Brain microvascular endothelial cell (primary cell): ENCODE data around the gene TLE2.

Experiments used
- DNase-seq: peaks from one replicate; pipeline ENCODE4 v3.0.0-alpha.2; 2020
- H3K27ac ChIP-seq: fragments of 250-450 bp; sonication (Bioruptor Pico); 2 replicates; pipeline ENCODE4 v1.5.1; 2020; ENCODE audit warnings: mild to moderate bottlenecking, moderate library complexity
- H3K27me3 ChIP-seq: fragments of 250-450 bp; sonication (Bioruptor Pico); replicated peaks from 2 replicates; pipeline ENCODE4 v1.5.1; 2020; ENCODE audit warnings: mild to moderate bottlenecking
- H3K36me3 ChIP-seq: fragments of 250-450 bp; sonication (Bioruptor Pico); replicated peaks from 2 replicates; pipeline ENCODE4 v1.5.1; 2020; ENCODE audit warnings: mild to moderate bottlenecking
- H3K4me3 ChIP-seq: 2 replicates; pipeline ENCODE4 v1.5.1; 2011; ENCODE audit warnings: low read depth, mild to moderate bottlenecking, control low read depth, low read length, moderate library complexity
- CTCF ChIP-seq: IDR thresholded peaks from 2 replicates; pipeline ENCODE4 v1.5.1; 2011; ENCODE audit warnings: low read depth, mild to moderate bottlenecking, moderate library complexity, low read length, control low read depth, inconsistent platforms; ENCODE audit errors: missing control alignments
- in situ Hi-C: cut with HindIII; loops from 2 replicates; pipeline ENCODE4 v1.10.0; 2017; ENCODE audit warnings: low sequenced_read_pairs, low pct_ligation_motif_present

Gene TLE2

GRCh38 chr19:2977746-2978138 lies 51.3 kb downstream of the TLE2 start:
- TF ChIP-seq CTCF: no peak
- H3K4me3 ChIP-seq: no peak overlapping the region

GRCh38 chr19:2977001-2977745 lies 51.9 kb downstream of the TLE2 start, which contains the start of gene TLE6:
TLE6 (plus strand) TSS chr19:2977564; CDS start chr19:2978234, 670 bp downstream.
- Histone ChIP-seq H3K27me3 (no peaks in the 10 kb centered on the region), H3K4me3 (peak within 1 kb of the TSS; percentile 53), H3K36me3 (no peaks in the 10 kb centered on the region), H3K27ac (no peak within 1 kb of the TSS)
- TF ChIP-seq CTCF: no peak
- DNase-seq: peak; percentile 89
- in situ Hi-C loops: no loop called here

More at GRCh38 chr19:2977746-2978138, 51.3 kb downstream of the TLE2 start:
- no peak overlapping the region for H3K27ac ChIP-seq
- in situ Hi-C loops: no loop called here
- H3K27me3 ChIP-seq: no peaks in the 10 kb centered on the region
- H3K36me3 ChIP-seq: no peaks in the 10 kb centered on the region
- no peak for DNase-seq

GRCh38 chr19:2976609-2977000 lies 52.5 kb downstream of the TLE2 start:
- TF ChIP-seq CTCF: no peak
- Histone ChIP-seq H3K36me3 (no peaks in the 10 kb centered on the region), H3K27ac (no peak overlapping the region), H3K27me3 (no peaks in the 10 kb centered on the region), H3K4me3 (peak overlapping the region; percentile 53)
- in situ Hi-C loops: no loop called here
- no peak for DNase-seq

GRCh38 chr19:2974342-2975041 lies 54.6 kb downstream of the TLE2 start:
- Histone ChIP-seq H3K27me3 (no peaks in the 10 kb centered on the region), H3K4me3 (no peak overlapping the region), H3K27ac (no peak overlapping the region), H3K36me3 (no peaks in the 10 kb centered on the region)
- in situ Hi-C loops: no loop called here
- no peak for TF ChIP-seq CTCF
- peak; percentile 32 for DNase-seq

GRCh38 chr19:2973229-2973628 lies 55.9 kb downstream of the TLE2 start:
- no peak for DNase-seq
- TF ChIP-seq CTCF: no peak
- no peak overlapping the region for H3K27ac ChIP-seq
- H3K4me3 ChIP-seq: no peak overlapping the region
- H3K36me3 ChIP-seq: no peaks in the 10 kb centered on the region
- H3K27me3 ChIP-seq: no peaks in the 10 kb centered on the region
- in situ Hi-C loops: no loop called here
